SK-N-SH (cell line): Measurements from ENCODE around the gene IL6R. TPM values are rescaled to one million over a fixed set of nuclear protein-coding genes. Genes with fewer than 3 reads are reported as not detected.

Experiments used
- CTCF ChIA-PET: fragments of 300-600, 350-600 bp; formaldehyde crosslinking; extraction: SDS; loops from one replicate; lab custom pipeline; 2021; lab: Yijun Ruan, JAX
- POLR2A ChIA-PET: fragments of 350-600 bp; sonication (Branson Sonifier 250); formaldehyde crosslinking; extraction: SDS; loops from one replicate; lab custom pipeline; 2020; ENCODE audit warnings: antibody characterized with exemption, inconsistent platforms; lab: Yijun Ruan, JAX
- DNase-seq: peaks from one replicate; pipeline ENCODE4 v3.0.0; 2012
- H2AFZ ChIP-seq: fragments of 200-600 bp; sonication (generic); 2 replicates; pipeline ENCODE4 v1.8.1; 2016; ENCODE audit warnings: antibody characterized with exemption, mild to moderate bottlenecking, low read depth
- H3F3A ChIP-seq: fragments of 200-600 bp; sonication (generic); replicated peaks from 2 replicates; pipeline ENCODE3; 2016; ENCODE audit warnings: antibody characterized with exemption, mild to moderate bottlenecking; ENCODE audit not compliant: insufficient read depth
- H3K27ac ChIP-seq, 2 experiments: fragments of 200-500 bp in 1 of 2; fragments of 200-600 bp in 1 of 2; sonication (Bioruptor generic) in 1 of 2; sonication (generic), shearing (Covaris generic) in 1 of 2; 2 replicates each; pipeline versions ENCODE4 v1.5.1 to v1.6.1; 2014 to 2016; ENCODE audit warnings: low read depth in 2 of 2, inconsistent platforms in 1 of 2, low read length in 1 of 2, mild to moderate bottlenecking in 1 of 2, mixed read lengths in 1 of 2
- H3K27me3 ChIP-seq: fragments of 200-600 bp; sonication (generic), shearing (Covaris generic); 2 replicates; pipeline ENCODE4 v1.6.1; 2016; ENCODE audit warnings: mixed run types; ENCODE audit not compliant: insufficient read depth
- H3K36me3 ChIP-seq, 2 experiments: fragments of 200-500 bp in 1 of 2; fragments of 200-600 bp in 1 of 2; sonication (Bioruptor generic) in 1 of 2; sonication (generic) in 1 of 2; replicated peaks in 1 of 2; 2 replicates each; pipeline versions ENCODE3 to v1.5.1; 2014 to 2016; ENCODE audit warnings: low read length in 1 of 2, mild to moderate bottlenecking in 1 of 2; ENCODE audit not compliant: insufficient read depth in 2 of 2, control insufficient read depth in 1 of 2
- H3K4me1 ChIP-seq, 2 experiments: fragments of 200-500 bp in 1 of 2; fragments of 200-600 bp in 1 of 2; sonication (Bioruptor generic) in 1 of 2; sonication (generic), shearing (Covaris generic) in 1 of 2; 2 replicates each; pipeline versions ENCODE4 v1.5.1 to v1.6.1; 2014 to 2016; ENCODE audit warnings: low read depth in 1 of 2, low read length in 1 of 2, mixed run types in 1 of 2; ENCODE audit not compliant: insufficient read depth in 2 of 2, control insufficient read depth in 1 of 2
- H3K4me2 ChIP-seq: fragments of 200-600 bp; sonication (generic), shearing (Covaris generic); 2 replicates; pipeline ENCODE4 v1.6.1; 2017; ENCODE audit warnings: mixed run types
- H3K4me3 ChIP-seq, 2 experiments: fragments of 200-500 bp in 1 of 2; fragments of 200-600 bp in 1 of 2; sonication (Bioruptor generic) in 1 of 2; sonication (generic), shearing (Covaris generic) in 1 of 2; 2 replicates each; pipeline versions ENCODE4 v1.5.1 to v1.8.1; 2014 to 2016; ENCODE audit warnings: low read depth in 2 of 2, inconsistent platforms in 1 of 2, low read length in 1 of 2, mild to moderate bottlenecking in 1 of 2, mixed read lengths in 1 of 2, moderate library complexity in 1 of 2
- H3K79me2 ChIP-seq: fragments of 200-600 bp; sonication (generic); 2 replicates; pipeline ENCODE4 v1.8.1; 2017; ENCODE audit warnings: mild to moderate bottlenecking; ENCODE audit not compliant: insufficient read depth
- H3K9ac ChIP-seq: fragments of 200-600 bp; sonication (generic); 2 replicates; pipeline ENCODE4 v1.6.1; 2017; ENCODE audit warnings: mixed run types
- H3K9me2 ChIP-seq: fragments of 200-600 bp; sonication (generic); 2 replicates; pipeline ENCODE4 v1.6.1; 2017; ENCODE audit warnings: mixed run types
- H3K9me3 ChIP-seq: fragments of 200-600 bp; sonication (generic); 2 replicates; pipeline ENCODE4 v1.6.1; 2017; ENCODE audit warnings: mixed run types, mild to moderate bottlenecking, moderate library complexity
- H4K20me1 ChIP-seq: fragments of 200-600 bp; sonication (generic); 2 replicates; pipeline ENCODE4 v1.6.1; 2017; ENCODE audit warnings: mild to moderate bottlenecking, mixed run types; ENCODE audit not compliant: insufficient read depth
- CHD2 ChIP-seq: fragments of 150-350 bp; IDR thresholded peaks from 2 replicates; pipeline ENCODE4 v1.6.1; 2018; ENCODE audit warnings: low read length; ENCODE audit not compliant: partially characterized antibody
- ELF1 ChIP-seq: IDR thresholded peaks from 2 replicates; pipeline ENCODE4 v1.4.0; 2012
- EP300 ChIP-seq, 2 experiments: IDR thresholded peaks; 2 replicates each; pipeline versions ENCODE4 v1.4.0 to v1.6.1; 2012; ENCODE audit warnings: borderline replicate concordance in 1 of 2, low read depth in 1 of 2, low read length in 1 of 2
- FOXM1 ChIP-seq: IDR thresholded peaks from 2 replicates; pipeline ENCODE4 v1.4.0; 2012; ENCODE audit warnings: low read depth, mild to moderate bottlenecking
- GABPA ChIP-seq: IDR thresholded peaks from 2 replicates; pipeline ENCODE4 v1.4.0; 2012; ENCODE audit warnings: low read depth, mild to moderate bottlenecking
- JUND ChIP-seq: IDR thresholded peaks from 2 replicates; pipeline ENCODE4 v1.4.0; 2012
- MAX ChIP-seq: IDR thresholded peaks from 2 replicates; pipeline ENCODE4 v1.4.0; 2012; ENCODE audit warnings: low read depth
- MEF2A ChIP-seq: IDR thresholded peaks from 2 replicates; pipeline ENCODE4 v1.4.0; 2012; ENCODE audit warnings: low read depth, borderline replicate concordance
- MXI1 ChIP-seq: IDR thresholded peaks from 2 replicates; pipeline ENCODE4 v1.6.1; 2012; ENCODE audit warnings: mild to moderate bottlenecking, low read depth, low read length, improper control_type of control experiment
- NRF1 ChIP-seq: IDR thresholded peaks from 2 replicates; pipeline ENCODE4 v1.6.1; 2012; ENCODE audit warnings: low read depth, mild to moderate bottlenecking, low read length
- PBX3 ChIP-seq: IDR thresholded peaks from 2 replicates; pipeline ENCODE4; 2012
- POLR2AphosphoS5 ChIP-seq: IDR thresholded peaks from 2 replicates; pipeline ENCODE4 v1.6.1; 2012; ENCODE audit warnings: low read depth, low read length
- RAD21 ChIP-seq: IDR thresholded peaks from 2 replicates; pipeline ENCODE4 v1.6.1; 2012; ENCODE audit warnings: mild to moderate bottlenecking, low read length
- REST ChIP-seq: IDR thresholded peaks from 2 replicates; pipeline ENCODE4 v1.6.1; 2012; ENCODE audit warnings: mild to moderate bottlenecking, low read depth, low read length, moderate library complexity
- RXRA ChIP-seq: IDR thresholded peaks from 2 replicates; pipeline ENCODE4 v1.4.0; 2012; ENCODE audit warnings: low read depth, mild to moderate bottlenecking, borderline replicate concordance
- SIN3A ChIP-seq: IDR thresholded peaks from 2 replicates; pipeline ENCODE4 v1.6.1; 2012; ENCODE audit warnings: low read depth, mild to moderate bottlenecking, low read length, moderate library complexity, borderline replicate concordance
- TCF12 ChIP-seq: IDR thresholded peaks from 2 replicates; pipeline ENCODE4 v1.4.0; 2012
- YY1 ChIP-seq: IDR thresholded peaks from 2 replicates; pipeline ENCODE4 v1.4.0; 2012; ENCODE audit warnings: low read depth, mild to moderate bottlenecking
- WGBS: methylation state at CpG from one replicate; pipeline ENCODE4 v1.1.6; 2017; ENCODE audit warnings: low lambda C conversion rate; 5-methylcytosine and 5-hydroxymethylcytosine counted together
- polyA plus RNA-seq, 3 experiments: library from polyadenylated mRNA; depleted of rRNA; stranded (reverse); fragments of >200 nt; gene quantifications; 2 replicates each; pipeline ENCODE4 v1.2.3, GENCODE V29; 2012

IL6R gene
- polyA plus RNA-seq, 1 of the 3 experiments (the other 2 are of a cell fraction): 2.8 TPM

- Histone ChIP-seq H4K20me1 (no peaks in the 10 kb centered on the region), H3K4me1 (peaks cover 0 to 5% of the 10 kb centered on the region in 2 experiments; a peak in 1 of 4 replicates), H3K27ac (no peak overlapping the region), H3K9me3 (no peaks in the 10 kb centered on the region), H3K4me3 (no peak overlapping the region), H3K9me2 (no peaks in the 10 kb centered on the region), H3K36me3 (no peaks in the 10 kb centered on the region), H3F3A (no peaks in the 10 kb centered on the region), H3K9ac (no peak overlapping the region), H3K79me2 (no peaks in the 10 kb centered on the region), H3K27me3 (peaks cover 48% of the 10 kb centered on the region; the same call in 1 of the 2 replicates), H2AFZ (no peak overlapping the region), H3K4me2 (no peak overlapping the region)
- ChIA-PET POLR2A (no interaction called here), CTCF (interaction anchor here (0.6 to 2.4 kb wide), 7 partner anchors 9 to 733 kb away, joined by 3 to 14 read pairs (median 5); no protein-coding TSS in a partner anchor)
- WGBS: 64% methylated on average over 1 of the region's 1 CpG
- TF ChIP-seq REST (no peak), RXRA (no peak), MEF2A (no peak), JUND (no peak), ELF1 (no peak), RAD21 (no peak), GABPA (no peak), MAX (no peak), FOXM1 (no peak), MXI1 (no peak), POLR2AphosphoS5 (no peak), SIN3A (no peak), EP300 (IDR thresholded peaks at IDR 0.05; ENCODE audit: borderline replicate concordance in 1 of 2, low read depth in 1 of 2, low read length in 1 of 2) (no peak), PBX3 (no peak), NRF1 (no peak), TCF12 (no peak), YY1 (no peak), CHD2 (no peak)
- no peak for DNase-seq
Measured at GRCh38 chr1:154490317-154490716, 85.2 kb downstream of the IL6R start.
